CD14-positive monocyte (primary cell): Measurements from ENCODE around the gene P2RY14. TPM values are rescaled to one million over a fixed set of nuclear protein-coding genes. Genes with fewer than 3 reads are reported as not detected.

Experiments used
- DNase-seq, 3 donors: peaks; one replicate each; pipeline ENCODE4 v3.0.0-alpha.2; 2011 to 2022
- H2AFZ ChIP-seq: 2 replicates; pipeline ENCODE4 v1.6.0; 2012; ENCODE audit warnings: mild to moderate bottlenecking, low read depth, low read length, inconsistent platforms; ENCODE audit not compliant: insufficient read depth, poor library complexity, severe bottlenecking
- H3K27ac ChIP-seq, 2 donors: 1 replicate in 1 of 2; 2 replicates in 1 of 2; pipeline ENCODE4 v1.5.1; 2012 to 2013; ENCODE audit warnings: low read length in 2 of 2, control low read depth in 1 of 2, inconsistent platforms in 1 of 2, low read depth in 1 of 2, mild to moderate bottlenecking in 1 of 2
- H3K27me3 ChIP-seq, 2 donors: one replicate each; pipeline versions ENCODE4 v1.6.0 to v1.6.1; 2011 to 2013; ENCODE audit warnings: low read length in 2 of 2; ENCODE audit not compliant: control insufficient read depth in 2 of 2, insufficient read depth in 2 of 2
- H3K36me3 ChIP-seq, 2 donors: replicated peaks in 1 of 2; 1 replicate in 1 of 2; 2 replicates in 1 of 2; pipeline versions ENCODE4 v1.5.1 to v1.6.1; 2012 to 2013; ENCODE audit warnings: low read length in 2 of 2, control low read depth in 1 of 2, inconsistent platforms in 1 of 2, mild to moderate bottlenecking in 1 of 2; ENCODE audit not compliant: insufficient read depth in 2 of 2, control insufficient read depth in 1 of 2
- H3K4me1 ChIP-seq, 2 donors: 1 replicate in 1 of 2; 2 replicates in 1 of 2; pipeline versions ENCODE4 v1.5.1 to v1.6.1; 2012 to 2013; ENCODE audit warnings: low read length in 2 of 2, control low read depth in 1 of 2, inconsistent platforms in 1 of 2, mild to moderate bottlenecking in 1 of 2, moderate library complexity in 1 of 2; ENCODE audit not compliant: insufficient read depth in 2 of 2, control insufficient read depth in 1 of 2
- H3K4me2 ChIP-seq: replicated peaks from 2 replicates; pipeline ENCODE3; 2012; ENCODE audit warnings: low read length, moderate library complexity, mild to moderate bottlenecking; ENCODE audit not compliant: poor library complexity, severe bottlenecking; ENCODE audit errors: extremely low read depth
- H3K4me3 ChIP-seq, 3 experiments: fragments of 200-600 bp in 1 of 3; sonication (generic) in 1 of 3; replicated peaks in 1 of 3; 1 replicate in 2 of 3; 2 replicates in 1 of 3; pipeline ENCODE4 v1.5.1; 2011 to 2013; ENCODE audit warnings: low read length in 3 of 3, mild to moderate bottlenecking in 3 of 3, control low read depth in 2 of 3, low read depth in 2 of 3, inconsistent platforms in 1 of 3, moderate library complexity in 1 of 3
- H3K79me2 ChIP-seq: 2 replicates; pipeline ENCODE4 v1.6.0; 2012; ENCODE audit warnings: mild to moderate bottlenecking, control low read depth, inconsistent platforms, low read length, moderate library complexity; ENCODE audit not compliant: insufficient read depth
- H3K9ac ChIP-seq: 2 replicates; pipeline ENCODE4 v1.6.0; 2017; ENCODE audit warnings: low read length, mild to moderate bottlenecking; ENCODE audit not compliant: insufficient read depth, poor library complexity, severe bottlenecking
- H3K9me3 ChIP-seq, 2 donors: replicated peaks in 1 of 2; 1 replicate in 1 of 2; 2 replicates in 1 of 2; pipeline versions ENCODE4 v1.5.1 to v1.6.1; 2012 to 2013; ENCODE audit warnings: low read length in 2 of 2, control low read depth in 1 of 2; ENCODE audit not compliant: control insufficient read depth in 1 of 2, insufficient read depth in 1 of 2
- H4K20me1 ChIP-seq: 2 replicates; pipeline ENCODE4 v1.6.0; 2012; ENCODE audit warnings: mild to moderate bottlenecking, low read length, control low read depth, moderate library complexity; ENCODE audit not compliant: insufficient read depth
- H3K27ac Mint-ChIP-seq, 7 donors: one replicate each; pipeline ENCODE4 v1.8.0; 2020; ENCODE audit warnings: mild to moderate bottlenecking in 7 of 7, mixed read lengths in 7 of 7, moderate library complexity in 6 of 7, inconsistent platforms in 2 of 7
- H3K27me3 Mint-ChIP-seq, 3 donors: one replicate each; pipeline ENCODE4 v1.8.0; 2021 to 2022; ENCODE audit warnings: low read depth in 3 of 3, mild to moderate bottlenecking in 3 of 3, mixed read lengths in 3 of 3, moderate library complexity in 3 of 3, inconsistent platforms in 1 of 3
- H3K36me3 Mint-ChIP-seq, 2 donors: one replicate each; pipeline ENCODE4 v1.8.0; 2020; ENCODE audit warnings: mixed read lengths in 2 of 2, inconsistent platforms in 1 of 2, mild to moderate bottlenecking in 1 of 2
- H3K4me1 Mint-ChIP-seq: one replicate; pipeline ENCODE4 v1.8.0; 2020; ENCODE audit warnings: mild to moderate bottlenecking, mixed read lengths
- H3K4me3 Mint-ChIP-seq, 2 donors: one replicate each; pipeline ENCODE4 v1.8.0; 2020; ENCODE audit warnings: mild to moderate bottlenecking in 2 of 2, mixed read lengths in 2 of 2, moderate library complexity in 1 of 2
- H3K9me3 Mint-ChIP-seq, 7 donors: one replicate each; pipeline ENCODE4 v1.8.0; 2020 to 2022; ENCODE audit warnings: mixed read lengths in 7 of 7, mild to moderate bottlenecking in 6 of 7, moderate library complexity in 6 of 7, inconsistent platforms in 2 of 7
- WGBS: methylation state at CpG from one replicate; pipeline ENCODE4 v1.1.5; 2013; ENCODE audit warnings: missing lambda C conversion rate; ENCODE audit not compliant: insufficient coverage; 5-methylcytosine and 5-hydroxymethylcytosine counted together
- intact Hi-C, 2 donors: fragments of 100-400 bp; cut with micrococcal nuclease; formaldehyde crosslinking; loops; one replicate each; pipeline versions ENCODE4 v1.15.0 to v1.15.1; 2023
- polyA plus RNA-seq, 3 donors: library from polyadenylated mRNA; depleted of rRNA in 1 of 3; unstranded in 2 of 3; stranded (reverse) in 1 of 3; fragments of 300-500 nt in 2 of 3; fragments of >200 nt in 1 of 3; fragmentation: Illumina TruSeq in 2 of 3; gene quantifications; 1 replicate in 2 of 3; 2 replicates in 1 of 3; pipeline ENCODE4 v1.2.3, GENCODE V29; 2012 to 2021
- small RNA-seq: library from RNA; depleted of rRNA; stranded (forward); fragments of <200 nt; gene quantifications from one replicate; pipeline ENCODE3, GENCODE V24; 2012; ENCODE audit warnings: low read depth; ENCODE audit not compliant: insufficient read length
- TF ChIP-seq, protein P1 (sequence below): fragments of 200-600 bp; IDR thresholded peaks from one replicate; pipeline ENCODE4 v1.8.0; 2022; ENCODE audit warnings: antibody characterized with exemption, mild to moderate bottlenecking

Gene P2RY14
- polyA plus RNA-seq, 3 donors, result 0.20 to 0.67 (median 0.50) TPM

DNA sequence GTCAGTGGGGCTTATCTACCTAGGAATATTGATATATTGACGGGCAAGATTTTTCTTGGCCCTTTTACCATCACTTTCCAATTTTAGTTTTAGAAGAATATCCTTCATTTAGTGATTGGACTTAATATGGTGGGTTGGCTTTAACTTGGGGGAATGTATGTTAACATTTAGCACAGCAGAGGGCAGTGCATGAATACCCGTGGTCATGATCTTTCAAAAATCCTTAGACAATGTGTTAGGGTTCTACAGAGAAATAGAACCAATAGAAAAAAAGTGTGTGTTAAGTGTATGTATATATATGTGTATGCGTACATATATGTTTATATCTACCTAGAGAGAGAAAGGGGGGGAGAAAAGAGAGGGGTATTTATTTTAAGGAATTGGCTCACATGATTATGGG, 112.2 kb downstream of the P2RY14 start:
- no peaks in the 10 kb centered on the region for H4K20me1 ChIP-seq
- no peak overlapping the region for H3K4me2 ChIP-seq
- H3K36me3 Mint-ChIP-seq, result no peaks in the 10 kb centered on the region
- TF ChIP-seq, protein P1, sequence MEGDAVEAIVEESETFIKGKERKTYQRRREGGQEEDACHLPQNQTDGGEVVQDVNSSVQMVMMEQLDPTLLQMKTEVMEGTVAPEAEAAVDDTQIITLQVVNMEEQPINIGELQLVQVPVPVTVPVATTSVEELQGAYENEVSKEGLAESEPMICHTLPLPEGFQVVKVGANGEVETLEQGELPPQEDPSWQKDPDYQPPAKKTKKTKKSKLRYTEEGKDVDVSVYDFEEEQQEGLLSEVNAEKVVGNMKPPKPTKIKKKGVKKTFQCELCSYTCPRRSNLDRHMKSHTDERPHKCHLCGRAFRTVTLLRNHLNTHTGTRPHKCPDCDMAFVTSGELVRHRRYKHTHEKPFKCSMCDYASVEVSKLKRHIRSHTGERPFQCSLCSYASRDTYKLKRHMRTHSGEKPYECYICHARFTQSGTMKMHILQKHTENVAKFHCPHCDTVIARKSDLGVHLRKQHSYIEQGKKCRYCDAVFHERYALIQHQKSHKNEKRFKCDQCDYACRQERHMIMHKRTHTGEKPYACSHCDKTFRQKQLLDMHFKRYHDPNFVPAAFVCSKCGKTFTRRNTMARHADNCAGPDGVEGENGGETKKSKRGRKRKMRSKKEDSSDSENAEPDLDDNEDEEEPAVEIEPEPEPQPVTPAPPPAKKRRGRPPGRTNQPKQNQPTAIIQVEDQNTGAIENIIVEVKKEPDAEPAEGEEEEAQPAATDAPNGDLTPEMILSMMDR, result no peak
- no peak overlapping the region for H2AFZ ChIP-seq
- intact Hi-C loops, result loop anchor here (5.0 kb wide), 2 partner anchors 61 to 116 kb away; no protein-coding TSS in a partner anchor
- 100% methylated on average over 1 of the region's 3 CpGs for WGBS
- H3K4me1 ChIP-seq, result peaks cover 28 to 29% of the 10 kb centered on the region in 2 donors
- no peak overlapping the region for H3K27ac Mint-ChIP-seq
- no peak for DNase-seq
- no peaks in the 10 kb centered on the region for H3K36me3 ChIP-seq
- no peak overlapping the region for H3K27ac ChIP-seq
- H3K27me3 ChIP-seq, result no peaks in the 10 kb centered on the region
- no peaks in the 10 kb centered on the region for H3K9me3 ChIP-seq
- H3K4me3 Mint-ChIP-seq, result no peak overlapping the region
- H3K27me3 Mint-ChIP-seq, result no peaks in the 10 kb centered on the region
- H3K9ac ChIP-seq, result no peak overlapping the region
- H3K4me3 ChIP-seq, result no peak overlapping the region
- H3K9me3 Mint-ChIP-seq, result no peaks in the 10 kb centered on the region
- H3K4me1 Mint-ChIP-seq, result peaks cover 30% of the 10 kb centered on the region
- H3K79me2 ChIP-seq, result no peaks in the 10 kb centered on the region

DNA sequence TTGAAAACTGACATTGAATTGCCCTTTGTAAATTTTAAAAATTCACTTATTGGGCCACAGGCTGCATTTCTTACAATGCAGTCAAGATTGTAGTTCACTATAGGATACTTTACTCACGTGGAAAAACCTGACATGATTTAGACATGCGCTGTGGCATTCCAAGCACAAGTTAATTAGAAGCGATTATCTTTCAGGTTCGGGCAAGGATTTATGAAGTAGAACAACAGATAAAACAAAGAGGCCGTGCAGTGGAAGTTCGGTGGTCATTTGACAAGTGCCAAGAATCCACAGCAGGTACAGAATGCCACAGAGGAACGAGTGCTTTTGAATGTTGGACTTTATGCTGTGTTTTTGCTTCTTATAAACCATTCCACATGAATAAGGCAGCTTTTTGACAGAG, 113.1 kb downstream of the P2RY14 start:
- Mint-ChIP-seq H3K27ac (no peak overlapping the region), H3K4me3 (no peak overlapping the region), H3K9me3 (no peaks in the 10 kb centered on the region), H3K36me3 (no peaks in the 10 kb centered on the region), H3K4me1 (peaks cover 28% of the 10 kb centered on the region), H3K27me3 (peaks cover 0 to 2% (median 0%) of the 10 kb centered on the region in 3 donors)
- no peak overlapping the region for H3K4me2 ChIP-seq
- H3K27ac ChIP-seq, result no peak overlapping the region
- H3K36me3 ChIP-seq, result no peaks in the 10 kb centered on the region
- no peaks in the 10 kb centered on the region for H3K79me2 ChIP-seq
- no peaks in the 10 kb centered on the region for H3K9me3 ChIP-seq
- H3K9ac ChIP-seq, result no peak overlapping the region
- 100% methylated on average over 5 of the region's 7 CpGs for WGBS
- H4K20me1 ChIP-seq, result no peaks in the 10 kb centered on the region
- H3K27me3 ChIP-seq, result no peaks in the 10 kb centered on the region
- H3K4me3 ChIP-seq, result no peak overlapping the region
- TF ChIP-seq, protein P1, result no peak
- H2AFZ ChIP-seq, result no peak overlapping the region
- DNase-seq, result no peak
- peaks cover 19 to 24% of the 10 kb centered on the region in 2 donors for H3K4me1 ChIP-seq
- intact Hi-C loops, result loop anchor here (5.0 kb wide), 2 partner anchors 62 to 117 kb away; no protein-coding TSS in a partner anchor

Small RNA genes within 50 kb of the gene (small RNA-seq; reads per million reads assigned to genes)
- gene RNA5SP145, result not detected

Other genes starting within 250 kb of the P2RY14 start
- gene MED12L, start 192.9 kb downstream of the P2RY14 start, polyA plus RNA-seq, result under 1 TPM in 2 of 3 donors, not detected in 1; 0.12 to 0.29 TPM
- gene GPR171, start 75.3 kb downstream of the P2RY14 start, polyA plus RNA-seq, result under 1 TPM in 1 of 3 donors, not detected in 2; 0.20 TPM
- under 1 TPM in 1 of 3 donors, not detected in 2; 0.15 TPM for gene GPR87, start 38.3 kb upstream of the P2RY14 start, polyA plus RNA-seq
- gene P2RY13, start 51.0 kb upstream of the P2RY14 start, polyA plus RNA-seq, result 100 to 1,000 TPM in 1 of 3 donors, 10 to 100 TPM in 2; 45.6 to 144 (median 80.0) TPM
- gene P2RY12, start 106.2 kb upstream of the P2RY14 start, polyA plus RNA-seq, result 1 to 10 TPM; 1.9 to 3.0 (median 2.7) TPM
- gene IGSF10, start 182.5 kb upstream of the P2RY14 start, polyA plus RNA-seq, result under 1 TPM in 2 of 3 donors, not detected in 1; 0.05 to 0.29 TPM